MCF 10A (cell line): ENCODE measurements around the gene PRKG1. TPM values are rescaled to one million over a fixed set of nuclear protein-coding genes. Genes with fewer than 3 reads are reported as not detected.

Experiments
- BruUV-seq: library from RNA; stranded (reverse); fragments of 400-500 nt; replicated peaks from 2 replicates; lab custom pipeline; 2021; lab: Mats Ljungman, UMichigan
- CTCF ChIA-PET: fragments of 300-600 bp; sonication (Branson Sonifier 250); formaldehyde crosslinking; extraction: SDS; loops from one replicate; lab custom pipeline; 2021; ENCODE audit warnings: antibody characterized with exemption, inconsistent platforms; lab: Yijun Ruan, JAX
- POLR2A ChIA-PET: fragments of 300-600, 350-650 bp; sonication (Branson Sonifier 250); formaldehyde crosslinking; extraction: SDS; loops from one replicate; lab custom pipeline; 2020; ENCODE audit warnings: antibody characterized with exemption, inconsistent platforms; lab: Yijun Ruan, JAX
- DNase-seq: peaks from one replicate; pipeline ENCODE4 v3.0.0-alpha.2; 2018; ENCODE audit not compliant: unreplicated experiment
- H3K27ac Mint-ChIP-seq: one replicate; pipeline ENCODE4 v1.8.0; 2022; ENCODE audit warnings: mild to moderate bottlenecking, low read depth, mixed read lengths; ENCODE audit not compliant: unreplicated experiment
- H3K27me3 Mint-ChIP-seq: one replicate; pipeline ENCODE4 v1.8.0; 2022; ENCODE audit warnings: mixed read lengths; ENCODE audit not compliant: insufficient read depth, unreplicated experiment
- H3K36me3 Mint-ChIP-seq: one replicate; pipeline ENCODE4 v1.8.0; 2022; ENCODE audit warnings: mild to moderate bottlenecking, moderate library complexity, mixed read lengths; ENCODE audit not compliant: insufficient read depth, unreplicated experiment
- H3K4me1 Mint-ChIP-seq: one replicate; pipeline ENCODE4 v1.8.0; 2022; ENCODE audit warnings: mixed read lengths; ENCODE audit not compliant: insufficient read depth, unreplicated experiment
- H3K4me3 Mint-ChIP-seq: one replicate; pipeline ENCODE4 v1.8.0; 2022; ENCODE audit warnings: mild to moderate bottlenecking, moderate library complexity, mixed read lengths; ENCODE audit not compliant: unreplicated experiment
- H3K9me3 Mint-ChIP-seq: one replicate; pipeline ENCODE4 v1.8.0; 2022; ENCODE audit warnings: mixed read lengths; ENCODE audit not compliant: unreplicated experiment
- CTCF ChIP-seq: fragments of 200-600 bp; IDR thresholded peaks from one replicate; pipeline ENCODE4 v1.8.0; 2022; ENCODE audit warnings: antibody characterized with exemption, mild to moderate bottlenecking; ENCODE audit not compliant: unreplicated experiment
- intact Hi-C: fragments of 100-400 bp; cut with micrococcal nuclease; formaldehyde crosslinking; loops from 2 replicates; pipeline ENCODE4 v1.14.1; 2022
- total RNA-seq: library from RNA; stranded (reverse); gene quantifications from 2 replicates; pipeline ENCODE4 v1.2.3, GENCODE V29; 2022

The PRKG1 gene
- total RNA-seq, 1 experiment from 2014 or later = 0.09 TPM

GRCh38 chr10:52187521-52188258 lies 1113.4 kb downstream of the PRKG1 start:
- Mint-ChIP-seq H3K9me3 (peaks cover 4% of the 10 kb centered on the region), H3K4me1 (no peaks in the 10 kb centered on the region), H3K36me3 (no peaks in the 10 kb centered on the region), H3K4me3 (no peak overlapping the region), H3K27me3 (no peaks in the 10 kb centered on the region), H3K27ac (no peak overlapping the region)
- no peak for TF ChIP-seq CTCF
- no TSS peak for BruUV-seq
- POLR2A ChIA-PET = no interaction called here
- intact Hi-C loops = no loop called here
- no peak for DNase-seq
- CTCF ChIA-PET = no interaction called here

GRCh38 chr10:52191049-52191448 lies 1116.8 kb downstream of the PRKG1 start:
- POLR2A ChIA-PET = no interaction called here

GRCh38 chr10:52194191-52194590 lies 1119.9 kb downstream of the PRKG1 start:
- TF ChIP-seq CTCF = no peak
- BruUV-seq = no TSS peak
- H3K4me3 Mint-ChIP-seq = no peak overlapping the region
- H3K4me1 Mint-ChIP-seq = no peaks in the 10 kb centered on the region
- H3K27ac Mint-ChIP-seq = no peak overlapping the region
- no peaks in the 10 kb centered on the region for H3K36me3 Mint-ChIP-seq
- H3K9me3 Mint-ChIP-seq = no peaks in the 10 kb centered on the region
- ChIA-PET CTCF (interaction anchor here (0.9 to 1.5 kb wide), 3 partner anchors 14 to 22 kb away, joined by 3 to 6 read pairs (median 4); no protein-coding TSS in a partner anchor), POLR2A (no interaction called here)
- DNase-seq = no peak
- peaks cover 44% of the 10 kb centered on the region for H3K27me3 Mint-ChIP-seq
- intact Hi-C loops = no loop called here

More at GRCh38 chr10:52191049-52191448, 1116.8 kb downstream of the PRKG1 start:
- DNase-seq = no peak
- Mint-ChIP-seq H3K27me3 (peaks cover 19% of the 10 kb centered on the region), H3K4me1 (no peaks in the 10 kb centered on the region), H3K27ac (no peak overlapping the region), H3K4me3 (no peak overlapping the region), H3K36me3 (no peaks in the 10 kb centered on the region), H3K9me3 (no peaks in the 10 kb centered on the region)
- no peak for TF ChIP-seq CTCF
- intact Hi-C loops = no loop called here
- CTCF ChIA-PET = no interaction called here
- no TSS peak for BruUV-seq

GRCh38 chr10:52194716-52195115 lies 1120.4 kb downstream of the PRKG1 start:
- peaks cover 49% of the 10 kb centered on the region for H3K27me3 Mint-ChIP-seq
- no peaks in the 10 kb centered on the region for H3K9me3 Mint-ChIP-seq
- DNase-seq = no peak
- H3K4me3 Mint-ChIP-seq = no peak overlapping the region
- H3K27ac Mint-ChIP-seq = no peak overlapping the region
- intact Hi-C loops = no loop called here
- no peaks in the 10 kb centered on the region for H3K4me1 Mint-ChIP-seq
- no peak for TF ChIP-seq CTCF
- CTCF ChIA-PET = interaction anchor here (0.6 to 1.5 kb wide), 5 partner anchors 11 to 571 kb away, joined by 3 to 6 read pairs (median 4); no protein-coding TSS in a partner anchor
- H3K36me3 Mint-ChIP-seq = no peaks in the 10 kb centered on the region
- POLR2A ChIA-PET = no interaction called here
- no TSS peak for BruUV-seq
